PC-9 (cell line): Measurements from ENCODE around the gene ABLIM2.

Experiments used
- EZH2 ChIP-seq: fragments of 200-600 bp; sonication (generic); IDR thresholded peaks from 2 replicates; pipeline ENCODE4 v1.8.0; 2017; ENCODE audit warnings: antibody characterized with exemption, low read depth
- TF ChIP-seq, protein P1 (sequence below): fragments of 200-600 bp; sonication (generic); conservative IDR thresholded peaks from 2 replicates; pipeline ENCODE4 v1.6.1; 2017; ENCODE audit warnings: mixed run types, antibody characterized with exemption, mild to moderate bottlenecking, moderate library complexity

DNA sequence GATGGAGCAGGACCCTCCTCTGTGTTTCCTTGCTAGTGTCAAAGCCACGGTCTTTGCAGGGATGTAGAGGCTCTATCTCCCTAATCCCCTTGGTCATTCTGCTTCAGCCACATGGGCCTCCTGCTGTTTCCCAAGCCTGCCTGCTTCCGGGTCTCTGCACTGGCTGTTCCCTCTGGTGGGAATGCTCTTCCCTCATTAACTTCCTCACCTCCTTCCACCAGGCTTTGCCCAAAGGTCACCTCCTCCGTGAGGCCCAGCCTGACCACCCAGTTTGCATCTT lies 56.6 kb downstream of the ABLIM2 start:
- TF ChIP-seq, protein P1, sequence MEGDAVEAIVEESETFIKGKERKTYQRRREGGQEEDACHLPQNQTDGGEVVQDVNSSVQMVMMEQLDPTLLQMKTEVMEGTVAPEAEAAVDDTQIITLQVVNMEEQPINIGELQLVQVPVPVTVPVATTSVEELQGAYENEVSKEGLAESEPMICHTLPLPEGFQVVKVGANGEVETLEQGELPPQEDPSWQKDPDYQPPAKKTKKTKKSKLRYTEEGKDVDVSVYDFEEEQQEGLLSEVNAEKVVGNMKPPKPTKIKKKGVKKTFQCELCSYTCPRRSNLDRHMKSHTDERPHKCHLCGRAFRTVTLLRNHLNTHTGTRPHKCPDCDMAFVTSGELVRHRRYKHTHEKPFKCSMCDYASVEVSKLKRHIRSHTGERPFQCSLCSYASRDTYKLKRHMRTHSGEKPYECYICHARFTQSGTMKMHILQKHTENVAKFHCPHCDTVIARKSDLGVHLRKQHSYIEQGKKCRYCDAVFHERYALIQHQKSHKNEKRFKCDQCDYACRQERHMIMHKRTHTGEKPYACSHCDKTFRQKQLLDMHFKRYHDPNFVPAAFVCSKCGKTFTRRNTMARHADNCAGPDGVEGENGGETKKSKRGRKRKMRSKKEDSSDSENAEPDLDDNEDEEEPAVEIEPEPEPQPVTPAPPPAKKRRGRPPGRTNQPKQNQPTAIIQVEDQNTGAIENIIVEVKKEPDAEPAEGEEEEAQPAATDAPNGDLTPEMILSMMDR = no peak
- TF ChIP-seq EZH2 = no peak
